NT2/D1 (cell line): Measurements from ENCODE around the gene BCAP29.

Experiments
- DNase-seq: peaks from one replicate; pipeline ENCODE4 v3.0.0-alpha.2; 2011; ENCODE audit warnings: low read depth, low spot score
- H3K27me3 ChIP-seq: 2 replicates; pipeline ENCODE4 v1.6.0; 2011; ENCODE audit warnings: mild to moderate bottlenecking; ENCODE audit not compliant: insufficient read length, insufficient read depth
- H3K36me3 ChIP-seq: 2 replicates; pipeline ENCODE4 v1.6.1; 2011; ENCODE audit warnings: mild to moderate bottlenecking, low read length, mixed read lengths; ENCODE audit not compliant: insufficient read depth, insufficient read length
- H3K4me1 ChIP-seq: 2 replicates; pipeline ENCODE4 v1.5.1; 2011; ENCODE audit not compliant: insufficient read depth, insufficient read length
- H3K4me3 ChIP-seq: 2 replicates; pipeline ENCODE4 v1.5.1; 2011; ENCODE audit warnings: low read depth; ENCODE audit not compliant: insufficient read length
- H3K9ac ChIP-seq: 2 replicates; pipeline ENCODE4 v1.6.0; 2011; ENCODE audit warnings: low read depth; ENCODE audit not compliant: insufficient read length
- H3K9me3 ChIP-seq: 2 replicates; pipeline ENCODE4 v1.5.1; 2011; ENCODE audit warnings: mild to moderate bottlenecking, low read length; ENCODE audit not compliant: insufficient read depth
- SUZ12 ChIP-seq: IDR thresholded peaks from 2 replicates; pipeline ENCODE4 v1.6.1; 2011; ENCODE audit not compliant: insufficient read length, insufficient read depth; ENCODE audit errors: extremely low read depth
- YY1 ChIP-seq: IDR thresholded peaks from 2 replicates; pipeline ENCODE4 v1.6.1; 2011; ENCODE audit not compliant: insufficient read length, insufficient read depth
- ZNF274 ChIP-seq: IDR thresholded peaks from 2 replicates; pipeline ENCODE4 v1.6.1; 2011; ENCODE audit warnings: mild to moderate bottlenecking, low read depth, low read length

BCAP29 gene

GRCh38 chr7:107642501-107642900, 62.5 kb downstream of the BCAP29 start:
- Histone ChIP-seq H3K4me3 (no peak overlapping the region), H3K4me1 (no peaks in the 10 kb centered on the region), H3K9me3 (no peaks in the 10 kb centered on the region), H3K36me3 (no peaks in the 10 kb centered on the region), H3K9ac (no peak overlapping the region), H3K27me3 (no peaks in the 10 kb centered on the region)
- TF ChIP-seq SUZ12 (no peak), YY1 (no peak)
- DNase-seq: no peak

GRCh38 chr7:107643407-107643806, 63.4 kb downstream of the BCAP29 start:
- Histone ChIP-seq H3K36me3 (no peaks in the 10 kb centered on the region), H3K27me3 (no peaks in the 10 kb centered on the region), H3K9me3 (no peaks in the 10 kb centered on the region), H3K4me3 (no peak overlapping the region), H3K9ac (no peak overlapping the region), H3K4me1 (no peaks in the 10 kb centered on the region)
- TF ChIP-seq YY1: no peak
- no peak for TF ChIP-seq ZNF274
- TF ChIP-seq SUZ12: no peak
- DNase-seq: no peak

- Histone ChIP-seq H3K9me3 (no peaks in the 10 kb centered on the region), H3K4me3 (no peak overlapping the region), H3K4me1 (no peaks in the 10 kb centered on the region), H3K36me3 (no peaks in the 10 kb centered on the region), H3K27me3 (no peaks in the 10 kb centered on the region), H3K9ac (no peak overlapping the region)
- no peak for DNase-seq
- TF ChIP-seq SUZ12 (no peak), ZNF274 (no peak), YY1 (no peak)
Observed at GRCh38 chr7:107643938-107644308, 63.9 kb downstream of the BCAP29 start.

GRCh38 chr7:107644309-107644974, 64.4 kb downstream of the BCAP29 start:
- no peak for TF ChIP-seq ZNF274
- TF ChIP-seq YY1: no peak
- TF ChIP-seq SUZ12: no peak
- DNase-seq: no peak
- Histone ChIP-seq H3K9ac (no peak overlapping the region), H3K27me3 (no peaks in the 10 kb centered on the region), H3K4me1 (no peaks in the 10 kb centered on the region), H3K4me3 (no peak overlapping the region), H3K9me3 (no peaks in the 10 kb centered on the region), H3K36me3 (no peaks in the 10 kb centered on the region)

- no peaks in the 10 kb centered on the region for H3K36me3 ChIP-seq
- no peak for DNase-seq
- H3K4me1 ChIP-seq: no peaks in the 10 kb centered on the region
- no peak overlapping the region for H3K4me3 ChIP-seq
- no peak overlapping the region for H3K9ac ChIP-seq
- no peaks in the 10 kb centered on the region for H3K27me3 ChIP-seq
- H3K9me3 ChIP-seq: no peaks in the 10 kb centered on the region; the same call in 1 of the 2 replicates
- TF ChIP-seq SUZ12: no peak
- no peak for TF ChIP-seq YY1
- no peak for TF ChIP-seq ZNF274
Observed at GRCh38 chr7:107652642-107653041, 72.6 kb downstream of the BCAP29 start.

- H3K9ac ChIP-seq: no peak overlapping the region
- no peaks in the 10 kb centered on the region for H3K36me3 ChIP-seq
- TF ChIP-seq SUZ12 (no peak), ZNF274 (no peak), YY1 (no peak)
- H3K9me3 ChIP-seq: no peaks in the 10 kb centered on the region
- peaks cover 58% of the 10 kb centered on the region for H3K27me3 ChIP-seq
- DNase-seq: no peak
- H3K4me3 ChIP-seq: no peak overlapping the region
- peaks cover 5% of the 10 kb centered on the region for H3K4me1 ChIP-seq
Observed at GRCh38 chr7:107658467-107658866, 78.4 kb downstream of the BCAP29 start.

- Histone ChIP-seq H3K9me3 (no peaks in the 10 kb centered on the region), H3K27me3 (peaks cover 58% of the 10 kb centered on the region), H3K36me3 (no peaks in the 10 kb centered on the region), H3K9ac (no peak overlapping the region), H3K4me1 (peaks cover 5% of the 10 kb centered on the region), H3K4me3 (no peak overlapping the region)
- TF ChIP-seq YY1: no peak
- no peak for TF ChIP-seq ZNF274
- no peak for TF ChIP-seq SUZ12
- DNase-seq: no peak
Observed at GRCh38 chr7:107659666-107660065, 79.6 kb downstream of the BCAP29 start.
